Naive thymus-derived CD4-positive, alpha-beta T cell (primary cell): ENCODE measurements around the gene ZNF212. TPM values are rescaled to one million over a fixed set of nuclear protein-coding genes. Genes with fewer than 3 reads are reported as not detected.

Source experiments
- polyA plus RNA-seq, 2 donors: library from polyadenylated mRNA; unstranded; fragments of 300-500 nt; fragmentation: Illumina TruSeq; gene quantifications; one replicate each; pipeline ENCODE4 v1.2.3, GENCODE V29; 2021
- total RNA-seq, 6 experiments: library from RNA in 5 of 6; stranded (reverse) in 5 of 6; gene quantifications; 1 replicate in 5 of 6; 2 replicates in 1 of 6; pipeline ENCODE4 v1.2.3 and lab custom pipeline; 2021 to 2026

Gene ZNF212
- total and polyA plus RNA-seq, 7 experiments from 2014 or later = 5.9 to 20.6 (median 12.1) TPM

Other genes starting within 250 kb of the ZNF212 start
- 100 to 1,000 TPM in 1 of 5 experiments, 10 to 100 TPM in 4; 38.2 to 157 (median 73.7) TPM for gene PDIA4, start 211.1 kb upstream of the ZNF212 start, total RNA-seq
- gene PDIA4, start 211.1 kb upstream of the ZNF212 start, polyA plus RNA-seq = 100 to 1,000 TPM in 1 of 2 donors, 10 to 100 TPM in 1; 83.2 to 112 TPM
- gene ZNF786, start 148.9 kb upstream of the ZNF212 start, total RNA-seq = 10 to 100 TPM in 3 of 5 experiments, 1 to 10 TPM in 2; 5.4 to 22.0 (median 10.0) TPM
- 10 to 100 TPM in 1 of 2 donors, 1 to 10 TPM in 1; 5.4 to 27.6 TPM for gene ZNF786, start 148.9 kb upstream of the ZNF212 start, polyA plus RNA-seq
- gene ZNF425, start 113.3 kb upstream of the ZNF212 start, total RNA-seq = 1 to 10 TPM in 3 of 5 experiments, under 1 TPM in 2; 0.61 to 4.9 (median 1.0) TPM
- gene ZNF425, start 113.3 kb upstream of the ZNF212 start, polyA plus RNA-seq = 1 to 10 TPM in 1 of 2 donors, under 1 TPM in 1; 0.26 to 2.2 TPM
- 10 to 100 TPM; 14.6 to 27.9 (median 16.9) TPM for gene ZNF398, start 92.2 kb upstream of the ZNF212 start, total RNA-seq
- gene ZNF398, start 92.2 kb upstream of the ZNF212 start, polyA plus RNA-seq = 10 to 100 TPM in 1 of 2 donors, 1 to 10 TPM in 1; 9.7 to 19.3 TPM
- 10 to 100 TPM; 12.1 to 36.7 (median 15.1) TPM for gene ZNF282, start 44.1 kb upstream of the ZNF212 start, total RNA-seq
- 1 to 10 TPM in 1 of 2 donors, under 1 TPM in 1; 0.83 to 1.1 TPM for gene ZNF282, start 44.1 kb upstream of the ZNF212 start, polyA plus RNA-seq
- gene ZNF783, start 22.5 kb downstream of the ZNF212 start, total RNA-seq = 10 to 100 TPM; 23.3 to 49.2 (median 36.0) TPM
- 1 to 10 TPM; 6.2 to 9.7 TPM for gene ZNF783, start 22.5 kb downstream of the ZNF212 start, polyA plus RNA-seq
- 10 to 100 TPM; 11.2 to 16.1 (median 14.3) TPM for gene ZNF777, start 221.4 kb downstream of the ZNF212 start, total RNA-seq
- gene ZNF777, start 221.4 kb downstream of the ZNF212 start, polyA plus RNA-seq = 1 to 10 TPM in 1 of 2 donors, under 1 TPM in 1; 0.76 to 3.8 TPM